GM12874 (cell line): ENCODE results near the gene HSPB8.

Experiments used
- CTCF ChIP-seq: IDR thresholded peaks from 2 replicates; pipeline ENCODE4 v1.5.1; 2011; ENCODE audit warnings: low read depth, mild to moderate bottlenecking, control low read depth, low read length, moderate library complexity; ENCODE audit not compliant: insufficient read depth

Gene HSPB8

GRCh38 chr12:119180380-119181040 lies 1.8 kb downstream of the HSPB8 start:
- TF ChIP-seq CTCF: no peak

- no peak for TF ChIP-seq CTCF
Measured at GRCh38 chr12:119181202-119181601, 2.5 kb downstream of the HSPB8 start.

- no peak for TF ChIP-seq CTCF
Measured at GRCh38 chr12:119181944-119182343, 3.2 kb downstream of the HSPB8 start.

- no peak for TF ChIP-seq CTCF
Measured at GRCh38 chr12:119182701-119183493, 4.2 kb downstream of the HSPB8 start.

GRCh38 chr12:119183942-119184695 lies 5.4 kb downstream of the HSPB8 start:
- TF ChIP-seq CTCF: no peak

GRCh38 chr12:119195256-119195655 lies 16.5 kb downstream of the HSPB8 start:
- TF ChIP-seq CTCF: no peak

- TF ChIP-seq CTCF: no peak
Measured at GRCh38 chr12:119198440-119198839, 19.7 kb downstream of the HSPB8 start.
